A549 (cell line): ENCODE data around the gene OSBPL6.

ENCODE experiments used
- BHLHE40 ChIP-seq: IDR thresholded peaks from 2 replicates; pipeline ENCODE4 v1.6.1; 2012; ENCODE audit warnings: low read depth, low read length, inconsistent platforms
- CHD4 ChIP-seq: fragments of 200-600 bp; sonication (generic); IDR thresholded peaks from 2 replicates; pipeline ENCODE4 v1.6.1; 2016; ENCODE audit warnings: antibody characterized with exemption, mild to moderate bottlenecking, borderline replicate concordance
- FOSB ChIP-seq: fragments of 250-450 bp; sonication (Bioruptor Pico); IDR thresholded peaks from 2 replicates; pipeline ENCODE4 v1.5.0; 2020; ENCODE audit warnings: mild to moderate bottlenecking, moderate library complexity
- FOSL2 ChIP-seq, 2 experiments: fragments of 450-650 bp in 1 of 2; fragments of >200 bp in 1 of 2; sonication (Bioruptor Twin) in 1 of 2; formaldehyde crosslinking; IDR thresholded peaks; 2 replicates each; pipeline versions ENCODE4 v1.5.0 to v1.6.1; 2016 to 2020; ENCODE audit warnings: mild to moderate bottlenecking in 1 of 2, moderate library complexity in 1 of 2
- KDM1A ChIP-seq: fragments of 200-600 bp; sonication (generic); IDR thresholded peaks from 2 replicates; pipeline ENCODE4 v1.6.1; 2016; ENCODE audit warnings: low read depth, mild to moderate bottlenecking
- KDM5A ChIP-seq: fragments of 200-600 bp; sonication (generic); IDR thresholded peaks from 2 replicates; pipeline ENCODE4 v1.6.1; 2016; ENCODE audit warnings: antibody characterized with exemption, mild to moderate bottlenecking
- NFE2L2 ChIP-seq: fragments of 150-350 bp; conservative IDR thresholded peaks from 2 replicates; pipeline ENCODE4 v1.6.1; 2014; ENCODE audit warnings: low read length
- POLR2A ChIP-seq: IDR thresholded peaks from 2 replicates; pipeline ENCODE4 v1.6.1; 2012; ENCODE audit warnings: mild to moderate bottlenecking, low read length
- POLR2AphosphoS2 ChIP-seq: conservative IDR thresholded peaks from 2 replicates; pipeline ENCODE4 v1.6.1; 2012; ENCODE audit warnings: low read length, improper control_type of control experiment, inconsistent platforms
- SMC3 ChIP-seq: fragments of >200 bp; sonication (Bioruptor Twin); formaldehyde crosslinking; IDR thresholded peaks from 3 replicates; pipeline ENCODE4 v1.6.1; 2018; ENCODE audit warnings: inconsistent platforms
- ZFP36 ChIP-seq: fragments of 450-650 bp; IDR thresholded peaks from 2 replicates; pipeline ENCODE4 v1.6.1; 2014; ENCODE audit warnings: borderline replicate concordance; ENCODE audit not compliant: partially characterized antibody
- TF ChIP-seq, protein P1 (sequence below): fragments of >200 bp; sonication (Bioruptor Twin); formaldehyde crosslinking; IDR thresholded peaks from 3 replicates; pipeline ENCODE4 v1.5.1; 2016
- TF ChIP-seq, protein P2 (sequence below): IDR thresholded peaks from 2 replicates; pipeline ENCODE4 v1.6.1; 2012

DNA sequence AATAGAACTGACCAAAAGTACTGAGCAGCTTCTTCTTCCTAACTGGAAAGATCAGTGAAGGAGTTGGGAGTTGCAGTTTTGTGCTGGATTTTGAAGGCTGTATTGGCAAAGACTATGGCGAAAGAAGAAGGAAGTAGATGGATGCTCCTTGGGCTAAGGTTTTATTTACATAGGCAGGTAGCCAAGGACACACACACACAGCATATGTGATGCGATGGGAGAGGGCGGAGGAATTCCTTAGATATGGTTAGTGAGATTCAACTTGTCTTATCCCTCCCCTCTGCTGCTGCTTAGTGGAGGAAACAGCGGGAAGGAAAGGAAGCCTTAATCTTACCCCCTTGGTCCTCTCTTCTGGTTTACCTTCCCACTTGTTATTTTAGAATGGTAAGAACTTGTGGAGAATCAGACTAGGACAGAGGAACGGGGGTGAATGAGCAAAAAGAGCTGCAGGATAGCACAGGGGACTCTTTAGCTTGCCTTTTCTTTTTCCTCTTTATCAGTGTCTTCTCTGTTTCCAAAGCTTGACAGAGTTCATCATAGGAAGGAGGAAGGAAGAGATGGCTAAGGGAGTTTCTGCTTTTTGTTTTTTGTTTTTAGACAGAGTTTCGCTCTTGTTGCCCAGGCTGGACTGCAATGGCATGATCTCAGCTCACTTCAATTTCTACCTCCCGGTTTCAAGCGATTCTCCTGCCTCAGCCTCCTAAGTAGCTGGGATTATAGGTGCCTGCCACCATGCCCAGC is 87.9 kb downstream of the OSBPL6 start:
- TF ChIP-seq POLR2A (no peak), ZFP36 (no peak), KDM1A (no peak), CHD4 (no peak), SMC3 (no peak), NFE2L2 (no peak), FOSB (CRISPR knock-in tag) (no peak), FOSL2 (IDR thresholded peaks at IDR 0.05) (no peak), FOSL2 (CRISPR knock-in tag; IDR thresholded peaks at IDR 0.05) (no peak), BHLHE40 (no peak), KDM5A (no peak), POLR2AphosphoS2 (no peak)
- TF ChIP-seq, protein P1, sequence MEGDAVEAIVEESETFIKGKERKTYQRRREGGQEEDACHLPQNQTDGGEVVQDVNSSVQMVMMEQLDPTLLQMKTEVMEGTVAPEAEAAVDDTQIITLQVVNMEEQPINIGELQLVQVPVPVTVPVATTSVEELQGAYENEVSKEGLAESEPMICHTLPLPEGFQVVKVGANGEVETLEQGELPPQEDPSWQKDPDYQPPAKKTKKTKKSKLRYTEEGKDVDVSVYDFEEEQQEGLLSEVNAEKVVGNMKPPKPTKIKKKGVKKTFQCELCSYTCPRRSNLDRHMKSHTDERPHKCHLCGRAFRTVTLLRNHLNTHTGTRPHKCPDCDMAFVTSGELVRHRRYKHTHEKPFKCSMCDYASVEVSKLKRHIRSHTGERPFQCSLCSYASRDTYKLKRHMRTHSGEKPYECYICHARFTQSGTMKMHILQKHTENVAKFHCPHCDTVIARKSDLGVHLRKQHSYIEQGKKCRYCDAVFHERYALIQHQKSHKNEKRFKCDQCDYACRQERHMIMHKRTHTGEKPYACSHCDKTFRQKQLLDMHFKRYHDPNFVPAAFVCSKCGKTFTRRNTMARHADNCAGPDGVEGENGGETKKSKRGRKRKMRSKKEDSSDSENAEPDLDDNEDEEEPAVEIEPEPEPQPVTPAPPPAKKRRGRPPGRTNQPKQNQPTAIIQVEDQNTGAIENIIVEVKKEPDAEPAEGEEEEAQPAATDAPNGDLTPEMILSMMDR: no peak
- TF ChIP-seq, protein P2, sequence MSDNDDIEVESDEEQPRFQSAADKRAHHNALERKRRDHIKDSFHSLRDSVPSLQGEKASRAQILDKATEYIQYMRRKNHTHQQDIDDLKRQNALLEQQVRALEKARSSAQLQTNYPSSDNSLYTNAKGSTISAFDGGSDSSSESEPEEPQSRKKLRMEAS: no peak
